ENCODE measurements around the gene PTP4A2. TPM values are rescaled to one million over a fixed set of nuclear protein-coding genes. Genes with fewer than 3 reads are reported as not detected.
A peak's percentile ranks its signal among the peaks of the same experiment; 100 is the strongest.

PTP4A2 gene
- total and polyA plus RNA-seq, 10 of the 15 experiments (the other 5 are each of a cell fraction or from before 2014, with no cell fraction given): 180 to 909 (median 375) TPM

GRCh38 chr1:31944205-31945089, 6.3 kb upstream of the PTP4A2 start (continued):
- peak; percentile 2; the same call in 1 of the 2 replicates for TF ChIP-seq PAX5 (IDR thresholded peaks at IDR 0.05; ENCODE audit: borderline replicate concordance, low read depth, low read length)
- peak; percentile 36 to 78; a peak in 3 of 4 replicates for TF ChIP-seq BHLHE40 (IDR thresholded peaks at IDR 0.05; ENCODE audit: borderline replicate concordance in 1 of 2, low read depth in 2 of 2, low read length in 1 of 2)
- peak; percentile 28; the same call in 1 of the 2 replicates for TF ChIP-seq RELB (IDR thresholded peaks at IDR 0.05; ENCODE audit: low read depth)
- no peak for TF ChIP-seq WRNIP1 (IDR thresholded peaks at IDR 0.05; ENCODE audit: borderline replicate concordance, low read depth, low read length)
- TF ChIP-seq STAT3 (IDR thresholded peaks at IDR 0.05; ENCODE audit: low read depth, low read length): no peak
- TF ChIP-seq CREB1 (IDR thresholded peaks at IDR 0.05; ENCODE audit: low read depth): no peak
- TF ChIP-seq IRF3 (IDR thresholded peaks at IDR 0.05): no peak
- no peak for TF ChIP-seq ZNF207 (IDR thresholded peaks at IDR 0.05; ENCODE audit: borderline replicate concordance)
- peak; percentile 85 for TF ChIP-seq EED (IDR thresholded peaks at IDR 0.05; ENCODE audit: low read depth)
- TF ChIP-seq SMARCA5 (IDR thresholded peaks at IDR 0.05): peak; percentile 16; the same call in 1 of the 2 replicates
- TF ChIP-seq NFXL1 (IDR thresholded peaks at IDR 0.05; ENCODE audit: borderline replicate concordance): no peak
- no peak for TF ChIP-seq FOXK2 (IDR thresholded peaks at IDR 0.05)
- TF ChIP-seq BCLAF1 (IDR thresholded peaks at IDR 0.05): no peak
- TF ChIP-seq PBX3 (IDR thresholded peaks at IDR 0.05; ENCODE audit: insufficient replicate concordance, low read depth, low read length): peak; percentile 36
- peak; percentile 28; the same call in 1 of the 2 replicates for TF ChIP-seq HCFC1 (IDR thresholded peaks at IDR 0.05; ENCODE audit: low read length)
- TF ChIP-seq LARP7 (IDR thresholded peaks at IDR 0.05): peak; percentile 95
- peak; percentile 58 for TF ChIP-seq HDGF (IDR thresholded peaks at IDR 0.05)
- TF ChIP-seq STAT1 (conservative IDR thresholded peaks at IDR 0.05): 0 out of 2 replicates have a peak, but pooled peaks have one; percentile 16
- peak; percentile 12; the same call in 1 of the 2 replicates for TF ChIP-seq SPI1 (IDR thresholded peaks at IDR 0.05; ENCODE audit: borderline replicate concordance, insufficient read depth, low read depth, low read length)
- no peak for TF ChIP-seq SUPT20H (IDR thresholded peaks at IDR 0.05; ENCODE audit: borderline replicate concordance, control insufficient read depth, low read depth, low read length)
- TF ChIP-seq CHD1 (IDR thresholded peaks at IDR 0.05; ENCODE audit: low read depth, low read length): no peak
- no peak for TF ChIP-seq ZNF384 (IDR thresholded peaks at IDR 0.05; ENCODE audit: borderline replicate concordance, low read depth, low read length)
- TF ChIP-seq ZNF622 (IDR thresholded peaks at IDR 0.05): no peak

Measured in GM12878 (cell line).